ENCODE data around the gene ROBO1.

The ROBO1 gene

GRCh38 chr3:78985981-78986380 lies 781.8 kb downstream of the ROBO1 start:
- Histone ChIP-seq H3K4me2 (ENCODE audit: low read depth, low read length) (no peak overlapping the region), H4K20me1 (ENCODE audit: insufficient read depth, low read length) (no peaks in the 10 kb centered on the region), H3K27ac (ENCODE audit: low read length) (no peak overlapping the region), H3K4me3 (ENCODE audit: low read length) (no peak overlapping the region), H3K27me3 (replicated peaks; ENCODE audit: insufficient read depth, low read length) (no peaks in the 10 kb centered on the region), H3K79me2 (ENCODE audit: low read length) (no peaks in the 10 kb centered on the region), H3K36me3 (replicated peaks; ENCODE audit: insufficient read depth, low read length) (no peaks in the 10 kb centered on the region), H3K9me2 (replicated peaks; ENCODE audit: insufficient read depth, low read length) (no peaks in the 10 kb centered on the region), H3K9me3 (replicated peaks; ENCODE audit: insufficient read depth, low read length) (no peaks in the 10 kb centered on the region), H3K9ac (ENCODE audit: low read length) (no peak overlapping the region), H3K4me1 (ENCODE audit: low read length) (no peaks in the 10 kb centered on the region), H3F3A (ENCODE audit: insufficient read depth, low read length) (no peaks in the 10 kb centered on the region), H2AFZ (ENCODE audit: low read length) (no peak overlapping the region)
- TF ChIP-seq CTCF (IDR thresholded peaks at IDR 0.05; ENCODE audit: low read length) = no peak
- TF ChIP-seq EZH2phosphoT487 (IDR thresholded peaks at IDR 0.05; ENCODE audit: low read length) = no peak
- no peak for TF ChIP-seq EZH2 (optimal IDR thresholded peaks at IDR 0.05; ENCODE audit: low read depth, low read length)
- no peak for DNase-seq

GRCh38 chr3:78979028-78979427 lies 788.8 kb downstream of the ROBO1 start:
- Histone ChIP-seq H3K4me1 (ENCODE audit: low read length) (no peaks in the 10 kb centered on the region), H3K9me2 (replicated peaks; ENCODE audit: insufficient read depth, low read length) (no peaks in the 10 kb centered on the region), H3K27ac (ENCODE audit: low read length) (no peak overlapping the region), H2AFZ (ENCODE audit: low read length) (no peak overlapping the region), H3K79me2 (ENCODE audit: low read length) (no peaks in the 10 kb centered on the region; the same call in 1 of the 2 replicates), H3K27me3 (replicated peaks; ENCODE audit: insufficient read depth, low read length) (no peaks in the 10 kb centered on the region), H3K4me2 (ENCODE audit: low read depth, low read length) (no peak overlapping the region), H3K9me3 (replicated peaks; ENCODE audit: insufficient read depth, low read length) (no peaks in the 10 kb centered on the region), H3K4me3 (ENCODE audit: low read length) (no peak overlapping the region), H4K20me1 (ENCODE audit: insufficient read depth, low read length) (no peaks in the 10 kb centered on the region), H3K36me3 (replicated peaks; ENCODE audit: insufficient read depth, low read length) (no peaks in the 10 kb centered on the region), H3F3A (ENCODE audit: insufficient read depth, low read length) (no peaks in the 10 kb centered on the region), H3K9ac (ENCODE audit: low read length) (no peak overlapping the region)
- DNase-seq = no peak
- TF ChIP-seq EZH2 (optimal IDR thresholded peaks at IDR 0.05; ENCODE audit: low read depth, low read length) (no peak), CTCF (IDR thresholded peaks at IDR 0.05; ENCODE audit: low read length) (no peak), EZH2phosphoT487 (IDR thresholded peaks at IDR 0.05; ENCODE audit: low read length) (no peak)

GRCh38 chr3:78978037-78978436 lies 789.8 kb downstream of the ROBO1 start:
- H3K79me2 ChIP-seq (ENCODE audit: low read length) = no peaks in the 10 kb centered on the region; the same call in 1 of the 2 replicates
- no peaks in the 10 kb centered on the region for H4K20me1 ChIP-seq (ENCODE audit: insufficient read depth, low read length)
- H3K9me3 ChIP-seq (replicated peaks; ENCODE audit: insufficient read depth, low read length) = no peaks in the 10 kb centered on the region
- no peak overlapping the region for H2AFZ ChIP-seq (ENCODE audit: low read length)
- no peak for DNase-seq
- no peaks in the 10 kb centered on the region for H3K9me2 ChIP-seq (replicated peaks; ENCODE audit: insufficient read depth, low read length)
- H3K4me2 ChIP-seq (ENCODE audit: low read depth, low read length) = no peak overlapping the region
- TF ChIP-seq EZH2 (optimal IDR thresholded peaks at IDR 0.05; ENCODE audit: low read depth, low read length) = no peak
- TF ChIP-seq CTCF (IDR thresholded peaks at IDR 0.05; ENCODE audit: low read length) = peak; percentile 38
- H3K4me3 ChIP-seq (ENCODE audit: low read length) = no peak overlapping the region
- H3K27me3 ChIP-seq (replicated peaks; ENCODE audit: insufficient read depth, low read length) = no peaks in the 10 kb centered on the region
- H3K4me1 ChIP-seq (ENCODE audit: low read length) = no peaks in the 10 kb centered on the region
- H3K27ac ChIP-seq (ENCODE audit: low read length) = no peak overlapping the region
- no peaks in the 10 kb centered on the region for H3K36me3 ChIP-seq (replicated peaks; ENCODE audit: insufficient read depth, low read length)
- no peak overlapping the region for H3K9ac ChIP-seq (ENCODE audit: low read length)
- H3F3A ChIP-seq (ENCODE audit: insufficient read depth, low read length) = no peaks in the 10 kb centered on the region

Data from MM.1S (cell line).